ENCODE measurements around the gene C1QTNF12. TPM values are rescaled to one million over a fixed set of nuclear protein-coding genes. Genes with fewer than 3 reads are reported as not detected.

Gene C1QTNF12
- total and polyA plus RNA-seq, 12 donors, result 0.42 to 2.3 (median 1.1) TPM; not detected in 1

DNA sequence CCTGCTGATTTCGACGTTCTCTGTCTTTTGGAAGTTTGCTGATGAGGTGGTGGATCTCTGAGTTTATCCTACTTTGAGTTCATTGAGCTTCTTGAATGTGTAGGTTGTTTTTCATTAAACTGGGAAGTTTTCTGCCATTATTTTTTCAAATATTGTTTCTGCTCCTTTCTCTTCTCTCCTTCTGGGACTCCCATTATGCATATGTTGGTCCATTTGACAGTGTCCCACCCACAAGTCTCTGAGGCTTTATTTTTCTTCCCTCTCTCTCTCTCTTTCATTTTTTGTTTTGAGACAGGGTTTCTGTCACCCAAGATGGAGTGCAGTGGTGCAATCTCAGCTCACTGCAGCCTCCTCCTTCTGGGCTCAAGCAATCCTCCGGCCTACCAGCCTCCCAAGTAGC lies 51.8 kb downstream of the C1QTNF12 start:
- 73 to 89% methylated on average over 3 of the region's 3 CpGs for WGBS, 2 donors
- H3K4me1 ChIP-seq, result no peaks in the 10 kb centered on the region
- H3K27ac ChIP-seq, result no peak overlapping the region
- H3K27me3 ChIP-seq, result no peaks in the 10 kb centered on the region
- TF ChIP-seq, protein P1, sequence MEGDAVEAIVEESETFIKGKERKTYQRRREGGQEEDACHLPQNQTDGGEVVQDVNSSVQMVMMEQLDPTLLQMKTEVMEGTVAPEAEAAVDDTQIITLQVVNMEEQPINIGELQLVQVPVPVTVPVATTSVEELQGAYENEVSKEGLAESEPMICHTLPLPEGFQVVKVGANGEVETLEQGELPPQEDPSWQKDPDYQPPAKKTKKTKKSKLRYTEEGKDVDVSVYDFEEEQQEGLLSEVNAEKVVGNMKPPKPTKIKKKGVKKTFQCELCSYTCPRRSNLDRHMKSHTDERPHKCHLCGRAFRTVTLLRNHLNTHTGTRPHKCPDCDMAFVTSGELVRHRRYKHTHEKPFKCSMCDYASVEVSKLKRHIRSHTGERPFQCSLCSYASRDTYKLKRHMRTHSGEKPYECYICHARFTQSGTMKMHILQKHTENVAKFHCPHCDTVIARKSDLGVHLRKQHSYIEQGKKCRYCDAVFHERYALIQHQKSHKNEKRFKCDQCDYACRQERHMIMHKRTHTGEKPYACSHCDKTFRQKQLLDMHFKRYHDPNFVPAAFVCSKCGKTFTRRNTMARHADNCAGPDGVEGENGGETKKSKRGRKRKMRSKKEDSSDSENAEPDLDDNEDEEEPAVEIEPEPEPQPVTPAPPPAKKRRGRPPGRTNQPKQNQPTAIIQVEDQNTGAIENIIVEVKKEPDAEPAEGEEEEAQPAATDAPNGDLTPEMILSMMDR (IDR thresholded peaks at IDR 0.05), result no peak
- ATAC-seq (no peak), DNase-seq (no peak)
- intact Hi-C loops (cut with DNase I), result no loop called here
- no peak overlapping the region for H3K4me3 ChIP-seq
- H3K36me3 ChIP-seq, result no peaks in the 10 kb centered on the region
- H3K9me3 ChIP-seq, result peaks cover 0 to 26% (median 5%) of the 10 kb centered on the region in 11 donors

Small RNA genes lying within 50 kb of the gene (microRNA-seq; reads per million reads assigned to microRNA genes)
- gene MIR6726, result 1.5 to 1.8 reads per million in 2 donors

Other genes starting within 250 kb of the C1QTNF12 start
- 10 to 100 TPM; 28.5 to 78.1 (median 41.6) TPM for gene HES4, start 246.6 kb downstream of the C1QTNF12 start, total RNA-seq
- 10 to 100 TPM; 49.2 to 49.8 TPM for gene HES4, start 246.6 kb downstream of the C1QTNF12 start, polyA plus RNA-seq
- gene ISG15, start 233.2 kb downstream of the C1QTNF12 start, total RNA-seq, result 100 to 1,000 TPM in 1 of 10 donors, 10 to 100 TPM in 8, 1 to 10 TPM in 1; 9.8 to 169 (median 20.9) TPM
- gene ISG15, start 233.2 kb downstream of the C1QTNF12 start, polyA plus RNA-seq, result 100 to 1,000 TPM in 1 of 2 donors, 10 to 100 TPM in 1; 51.7 to 186 TPM
- 10 to 100 TPM; 12.7 to 33.9 (median 18.3) TPM for gene AGRN, start 226.6 kb downstream of the C1QTNF12 start, total RNA-seq
- gene AGRN, start 226.6 kb downstream of the C1QTNF12 start, polyA plus RNA-seq, result 10 to 100 TPM; 11.5 to 30.7 TPM
- gene RNF223, start 172.4 kb downstream of the C1QTNF12 start, total RNA-seq, result not detected
- not detected for gene RNF223, start 172.4 kb downstream of the C1QTNF12 start, polyA plus RNA-seq
- gene C1orf159, start 130.6 kb downstream of the C1QTNF12 start, total RNA-seq, result 1 to 10 TPM; 2.9 to 6.0 (median 3.5) TPM
- gene C1orf159, start 130.6 kb downstream of the C1QTNF12 start, polyA plus RNA-seq, result 10 to 100 TPM in 1 of 2 donors, 1 to 10 TPM in 1; 7.1 to 14.0 TPM
- under 1 TPM in 7 of 10 donors, not detected in 3; 0.11 to 0.53 (median 0.26) TPM for gene TTLL10, start 72.8 kb downstream of the C1QTNF12 start, total RNA-seq
- gene TTLL10, start 72.8 kb downstream of the C1QTNF12 start, polyA plus RNA-seq, result under 1 TPM; 0.09 to 0.29 TPM
- gene TNFRSF18, start 40.1 kb downstream of the C1QTNF12 start, total RNA-seq, result 1 to 10 TPM in 1 of 10 donors, under 1 TPM in 2, not detected in 7; 0.28 to 1.7 (median 0.49) TPM
- under 1 TPM in 1 of 2 donors, not detected in 1; 0.26 TPM for gene TNFRSF18, start 40.1 kb downstream of the C1QTNF12 start, polyA plus RNA-seq
- gene TNFRSF4, start 32.6 kb downstream of the C1QTNF12 start, total RNA-seq, result 10 to 100 TPM in 1 of 10 donors, 1 to 10 TPM in 7, under 1 TPM in 2; 0.52 to 24.8 (median 5.0) TPM
- 1 to 10 TPM; 3.8 to 9.8 TPM for gene TNFRSF4, start 32.6 kb downstream of the C1QTNF12 start, polyA plus RNA-seq
- 100 to 1,000 TPM in 9 of 10 donors, 10 to 100 TPM in 1; 95.6 to 174 (median 123) TPM for gene SDF4, start 14.7 kb downstream of the C1QTNF12 start, total RNA-seq
- 100 to 1,000 TPM; 107 to 184 TPM for gene SDF4, start 14.7 kb downstream of the C1QTNF12 start, polyA plus RNA-seq
- 10 to 100 TPM in 4 of 10 donors, 1 to 10 TPM in 6; 7.3 to 13.5 (median 9.1) TPM for gene B3GALT6, start 14.5 kb downstream of the C1QTNF12 start, total RNA-seq
- 10 to 100 TPM in 1 of 2 donors, 1 to 10 TPM in 1; 7.7 to 16.2 TPM for gene B3GALT6, start 14.5 kb downstream of the C1QTNF12 start, polyA plus RNA-seq
- 10 to 100 TPM; 23.5 to 41.9 (median 29.2) TPM for gene UBE2J2, start 27.1 kb upstream of the C1QTNF12 start, total RNA-seq
- gene UBE2J2, start 27.1 kb upstream of the C1QTNF12 start, polyA plus RNA-seq, result 10 to 100 TPM; 43.8 to 44.1 TPM
- 1 to 10 TPM; 1.0 to 5.4 (median 2.7) TPM for gene SCNN1D, start 33.7 kb upstream of the C1QTNF12 start, total RNA-seq
- 10 to 100 TPM in 1 of 2 donors, 1 to 10 TPM in 1; 1.0 to 22.5 TPM for gene SCNN1D, start 33.7 kb upstream of the C1QTNF12 start, polyA plus RNA-seq
- 10 to 100 TPM; 24.1 to 60.0 (median 30.4) TPM for gene ACAP3, start 61.2 kb upstream of the C1QTNF12 start, total RNA-seq
- 100 to 1,000 TPM in 1 of 2 donors, 10 to 100 TPM in 1; 22.2 to 152 TPM for gene ACAP3, start 61.2 kb upstream of the C1QTNF12 start, polyA plus RNA-seq
- 10 to 100 TPM in 3 of 10 donors, 1 to 10 TPM in 7; 5.6 to 11.9 (median 8.2) TPM for gene PUSL1, start 61.9 kb upstream of the C1QTNF12 start, total RNA-seq
- 10 to 100 TPM; 16.0 to 17.8 TPM for gene PUSL1, start 61.9 kb upstream of the C1QTNF12 start, polyA plus RNA-seq
- 10 to 100 TPM; 44.7 to 91.7 (median 56.6) TPM for gene INTS11, start 77.9 kb upstream of the C1QTNF12 start, total RNA-seq
- gene INTS11, start 77.9 kb upstream of the C1QTNF12 start, polyA plus RNA-seq, result 100 to 1,000 TPM in 1 of 2 donors, 10 to 100 TPM in 1; 92.6 to 269 TPM
- gene CPTP, start 78.1 kb upstream of the C1QTNF12 start, total RNA-seq, result 100 to 1,000 TPM in 1 of 10 donors, 10 to 100 TPM in 9; 49.4 to 126 (median 65.4) TPM
- 100 to 1,000 TPM in 1 of 2 donors, 10 to 100 TPM in 1; 55.3 to 222 TPM for gene CPTP, start 78.1 kb upstream of the C1QTNF12 start, polyA plus RNA-seq
- under 1 TPM; 0.16 to 0.87 (median 0.35) TPM for gene TAS1R3, start 84.6 kb upstream of the C1QTNF12 start, total RNA-seq
- 1 to 10 TPM in 1 of 2 donors, under 1 TPM in 1; 0.39 to 3.1 TPM for gene TAS1R3, start 84.6 kb upstream of the C1QTNF12 start, polyA plus RNA-seq
- 100 to 1,000 TPM in 3 of 10 donors, 10 to 100 TPM in 7; 64.7 to 153 (median 78.0) TPM for gene DVL1, start 102.7 kb upstream of the C1QTNF12 start, total RNA-seq
- gene DVL1, start 102.7 kb upstream of the C1QTNF12 start, polyA plus RNA-seq, result 100 to 1,000 TPM in 1 of 2 donors, 10 to 100 TPM in 1; 75.4 to 153 TPM
- 10 to 100 TPM in 9 of 10 donors, 1 to 10 TPM in 1; 7.2 to 23.3 (median 14.6) TPM for gene MXRA8, start 111.8 kb upstream of the C1QTNF12 start, total RNA-seq
- 10 to 100 TPM; 28.7 to 35.6 TPM for gene MXRA8, start 111.8 kb upstream of the C1QTNF12 start, polyA plus RNA-seq
- gene AURKAIP1, start 128.5 kb upstream of the C1QTNF12 start, total RNA-seq, result 100 to 1,000 TPM; 176 to 251 (median 193) TPM
- 100 to 1,000 TPM; 376 to 528 TPM for gene AURKAIP1, start 128.5 kb upstream of the C1QTNF12 start, polyA plus RNA-seq
- gene CCNL2, start 152.6 kb upstream of the C1QTNF12 start, total RNA-seq, result 10 to 100 TPM; 38.5 to 77.5 (median 47.7) TPM
- 100 to 1,000 TPM in 1 of 2 donors, 10 to 100 TPM in 1; 57.3 to 243 TPM for gene CCNL2, start 152.6 kb upstream of the C1QTNF12 start, polyA plus RNA-seq
- gene MRPL20, start 160.6 kb upstream of the C1QTNF12 start, total RNA-seq, result 100 to 1,000 TPM; 116 to 162 (median 132) TPM
- 100 to 1,000 TPM; 124 to 224 TPM for gene MRPL20, start 160.6 kb upstream of the C1QTNF12 start, polyA plus RNA-seq
- 1 to 10 TPM in 7 of 10 donors, under 1 TPM in 3; 0.37 to 2.5 (median 1.8) TPM for gene ANKRD65, start 174.6 kb upstream of the C1QTNF12 start, total RNA-seq
- 1 to 10 TPM; 1.2 to 3.1 TPM for gene ANKRD65, start 174.6 kb upstream of the C1QTNF12 start, polyA plus RNA-seq
- gene VWA1, start 189.0 kb upstream of the C1QTNF12 start, total RNA-seq, result 10 to 100 TPM; 10.8 to 52.8 (median 14.1) TPM
- gene VWA1, start 189.0 kb upstream of the C1QTNF12 start, polyA plus RNA-seq, result 10 to 100 TPM; 13.9 to 27.5 TPM
- 1 to 10 TPM in 5 of 10 donors, under 1 TPM in 5; 0.11 to 2.2 (median 1.2) TPM for gene ATAD3C, start 203.0 kb upstream of the C1QTNF12 start, total RNA-seq
- gene ATAD3C, start 203.0 kb upstream of the C1QTNF12 start, polyA plus RNA-seq, result under 1 TPM; 0.49 to 0.66 TPM
- gene ATAD3B, start 225.0 kb upstream of the C1QTNF12 start, total RNA-seq, result 1 to 10 TPM; 5.3 to 9.9 (median 6.6) TPM
- 10 to 100 TPM; 12.5 to 33.3 TPM for gene ATAD3B, start 225.0 kb upstream of the C1QTNF12 start, polyA plus RNA-seq